Stomach smooth muscle (tissue), 2 donors: ENCODE results near the gene KIRREL2.

Experiments
- H3K27ac ChIP-seq: one replicate; pipeline ENCODE4 v1.7.0; 2013; ENCODE audit warnings: mild to moderate bottlenecking, low read length, inconsistent platforms
- H3K27me3 ChIP-seq, 2 donors: one replicate each; pipeline ENCODE4 v1.7.0; 2013; ENCODE audit warnings: low read length in 2 of 2; ENCODE audit not compliant: insufficient read depth in 2 of 2, control insufficient read depth in 1 of 2
- H3K36me3 ChIP-seq, 2 donors: one replicate each; pipeline ENCODE4 v1.7.0; 2013; ENCODE audit warnings: low read length in 2 of 2; ENCODE audit not compliant: control insufficient read depth in 2 of 2, insufficient read depth in 2 of 2
- H3K4me1 ChIP-seq: one replicate; pipeline ENCODE4 v1.7.0; 2013; ENCODE audit warnings: low read length; ENCODE audit not compliant: control insufficient read depth, insufficient read depth
- H3K4me3 ChIP-seq, 2 donors: one replicate each; pipeline ENCODE4 v1.7.0; 2013; ENCODE audit warnings: low read length in 2 of 2
- H3K9ac ChIP-seq, 2 donors: one replicate each; pipeline ENCODE4 v1.7.0; 2013; ENCODE audit warnings: low read length in 2 of 2, mild to moderate bottlenecking in 1 of 2
- H3K9me3 ChIP-seq, 2 donors: one replicate each; pipeline ENCODE4 v1.7.0; 2013; ENCODE audit warnings: low read length in 2 of 2; ENCODE audit not compliant: control insufficient read depth in 2 of 2
- donor health status: healthy.
- donor health status: Pancreatic carcinoma.

KIRREL2 gene

GRCh38 chr19:35845215-35846037, 11.3 kb upstream of the KIRREL2 start:
- H3K4me1 ChIP-seq = peaks cover 14% of the 10 kb centered on the region
- no peak overlapping the region for H3K9ac ChIP-seq
- H3K4me3 ChIP-seq = peak overlapping the region; percentile 43 to 57
- no peaks in the 10 kb centered on the region for H3K9me3 ChIP-seq
- H3K27ac ChIP-seq = no peak overlapping the region
- H3K27me3 ChIP-seq = peaks cover 52 to 58% of the 10 kb centered on the region in 2 donors
- no peaks in the 10 kb centered on the region for H3K36me3 ChIP-seq

GRCh38 chr19:35846038-35846668, 10.6 kb upstream of the KIRREL2 start:
- Histone ChIP-seq H3K9me3 (no peaks in the 10 kb centered on the region), H3K9ac (no peak overlapping the region), H3K4me3 (no peak overlapping the region), H3K27me3 (peaks cover 58 to 66% of the 10 kb centered on the region in 2 donors), H3K36me3 (no peaks in the 10 kb centered on the region), H3K27ac (no peak overlapping the region), H3K4me1 (peaks cover 14% of the 10 kb centered on the region)

- Histone ChIP-seq H3K9me3 (no peaks in the 10 kb centered on the region), H3K36me3 (no peaks in the 10 kb centered on the region), H3K4me1 (peaks cover 14% of the 10 kb centered on the region), H3K27ac (no peak overlapping the region), H3K4me3 (no peak overlapping the region), H3K9ac (no peak overlapping the region), H3K27me3 (peaks cover 68 to 71% of the 10 kb centered on the region in 2 donors)
Observed at GRCh38 chr19:35847911-35848310, 8.8 kb upstream of the KIRREL2 start.

GRCh38 chr19:35848486-35848885, 8.2 kb upstream of the KIRREL2 start:
- Histone ChIP-seq H3K27me3 (peaks cover 67 to 69% of the 10 kb centered on the region in 2 donors), H3K27ac (no peak overlapping the region), H3K4me1 (peaks cover 14% of the 10 kb centered on the region)

GRCh38 chr19:35848919-35849505, 7.7 kb upstream of the KIRREL2 start:
- H3K4me3 ChIP-seq = no peak overlapping the region
- no peak overlapping the region for H3K9ac ChIP-seq
- H3K9me3 ChIP-seq = no peaks in the 10 kb centered on the region
- no peak overlapping the region for H3K27ac ChIP-seq
- no peaks in the 10 kb centered on the region for H3K36me3 ChIP-seq
- peaks cover 14% of the 10 kb centered on the region for H3K4me1 ChIP-seq
- peaks cover 62 to 64% of the 10 kb centered on the region in 2 donors for H3K27me3 ChIP-seq

More at GRCh38 chr19:35848486-35848885, 8.2 kb upstream of the KIRREL2 start:
- Histone ChIP-seq H3K9me3 (no peaks in the 10 kb centered on the region), H3K9ac (no peak overlapping the region), H3K4me3 (no peak overlapping the region), H3K36me3 (no peaks in the 10 kb centered on the region)

- Histone ChIP-seq H3K27ac (no peak overlapping the region), H3K27me3 (peaks cover 56 to 62% of the 10 kb centered on the region in 2 donors), H3K4me1 (peaks cover 7% of the 10 kb centered on the region), H3K4me3 (no peak overlapping the region), H3K9ac (no peak overlapping the region), H3K9me3 (no peaks in the 10 kb centered on the region), H3K36me3 (no peaks in the 10 kb centered on the region)
Observed at GRCh38 chr19:35851213-35852028, 5.3 kb upstream of the KIRREL2 start.

GRCh38 chr19:35852029-35852780, 4.5 kb upstream of the KIRREL2 start, which contains the start of gene NPHS1:
TSS of gene NPHS1 (minus strand) at chr19:35852504. CDS start at chr19:35851837, 667 bp downstream.
- Histone ChIP-seq H3K4me1 (peaks cover 15% of the 10 kb centered on the region), H3K4me3 (no peak within 1 kb of the TSS), H3K36me3 (no peaks in the 10 kb centered on the region), H3K27me3 (peaks cover 60 to 67% of the 10 kb centered on the region in 2 donors), H3K9ac (no peak within 1 kb of the TSS), H3K27ac (no peak within 1 kb of the TSS), H3K9me3 (no peaks in the 10 kb centered on the region)

GRCh38 chr19:35853038-35853756, 3.5 kb upstream of the KIRREL2 start:
- H3K36me3 ChIP-seq = no peaks in the 10 kb centered on the region
- no peak overlapping the region for H3K27ac ChIP-seq
- no peaks in the 10 kb centered on the region for H3K9me3 ChIP-seq
- peaks cover 15% of the 10 kb centered on the region for H3K4me1 ChIP-seq
- peaks cover 58 to 67% of the 10 kb centered on the region in 2 donors for H3K27me3 ChIP-seq
- H3K4me3 ChIP-seq = no peak overlapping the region
- H3K9ac ChIP-seq = no peak overlapping the region

- H3K4me1 ChIP-seq = peaks cover 15% of the 10 kb centered on the region
- H3K9ac ChIP-seq = no peak overlapping the region
- H3K36me3 ChIP-seq = no peaks in the 10 kb centered on the region
- no peaks in the 10 kb centered on the region for H3K9me3 ChIP-seq
- no peak overlapping the region for H3K4me3 ChIP-seq
- H3K27me3 ChIP-seq = peaks cover 49 to 51% of the 10 kb centered on the region in 2 donors
- H3K27ac ChIP-seq = no peak overlapping the region
Observed at GRCh38 chr19:35858311-35858710, 1.6 kb downstream of the KIRREL2 start.
